NCI-H146 treated with DMSO at 0.1 percent for 48 hours (cell line): ENCODE data around the gene IL6R.
A peak's percentile ranks its signal among the peaks of the same experiment; 100 is the strongest.
"Not testable (repeated sequence)": the region's sequence is repeated elsewhere in the genome, so short reads cannot be mapped to it uniquely, and the experiment has no call there.

Experiments used
- DNase-seq: peaks from one replicate; lab custom pipeline; 2025; ENCODE audit not compliant: unreplicated experiment; lab: John Stamatoyannopoulos, UW

The IL6R gene

GRCh38 chr1:154478639-154479038, 73.5 kb downstream of the IL6R start:
- DNase-seq: no peak

GRCh38 chr1:154479764-154480421, 74.8 kb downstream of the IL6R start:
- peak; percentile 66 for DNase-seq

- peak; percentile 17 for DNase-seq
Measured at GRCh38 chr1:154481053-154481452, 75.9 kb downstream of the IL6R start.

- no peak for DNase-seq
Measured at GRCh38 chr1:154483941-154484803, 79.0 kb downstream of the IL6R start.

- no peak for DNase-seq
Measured at GRCh38 chr1:154485106-154485505, 80.0 kb downstream of the IL6R start.

GRCh38 chr1:154485910-154486496, 80.9 kb downstream of the IL6R start:
- DNase-seq: no peak

- DNase-seq: not testable (repeated sequence)
Measured at GRCh38 chr1:154486756-154487155, 81.6 kb downstream of the IL6R start.

GRCh38 chr1:154488922-154489321, 83.8 kb downstream of the IL6R start:
- no peak for DNase-seq

- no peak for DNase-seq
Measured at GRCh38 chr1:154489695-154490274, 84.6 kb downstream of the IL6R start.

- no peak for DNase-seq
Measured at GRCh38 chr1:154490317-154490716, 85.2 kb downstream of the IL6R start.

GRCh38 chr1:154492115-154492514, 87.0 kb downstream of the IL6R start:
- DNase-seq: no peak

GRCh38 chr1:154493276-154493675, 88.1 kb downstream of the IL6R start:
- no peak for DNase-seq

GRCh38 chr1:154495496-154496273, 90.5 kb downstream of the IL6R start:
- DNase-seq: no peak

- DNase-seq: no peak
Measured at GRCh38 chr1:154496383-154496782, 91.2 kb downstream of the IL6R start.

- no peak for DNase-seq
Measured at GRCh38 chr1:154497026-154497806, 92.1 kb downstream of the IL6R start.

- DNase-seq: no peak
Measured at GRCh38 chr1:154499446-154499845, 94.3 kb downstream of the IL6R start.

GRCh38 chr1:154500533-154500932, 95.4 kb downstream of the IL6R start:
- DNase-seq: no peak

GRCh38 chr1:154501423-154502065, 96.4 kb downstream of the IL6R start:
- DNase-seq: no peak

- DNase-seq: no peak
Measured at GRCh38 chr1:154502066-154502743, 97.1 kb downstream of the IL6R start, which contains the start of the genes SHE and TDRD10. Gene SHE, minus strand, starts transcription at chr1:154502412. Its CDS starts 386 bp downstream, at chr1:154502026. Gene TDRD10, plus strand, starts transcription at chr1:154502219. Its CDS starts 4,685 bp downstream, at chr1:154506904.
